ENCODE data around the gene STX18. TPM values are rescaled to one million over a fixed set of nuclear protein-coding genes. Genes with fewer than 3 reads are reported as not detected.

The STX18 gene
- total RNA-seq, 1 donor from 2014 or later, result 36.5 TPM

- Histone ChIP-seq H3K36me3 (no peaks in the 10 kb centered on the region), H3K27ac (no peak overlapping the region), H3K27me3 (ENCODE audit: low read depth) (no peaks in the 10 kb centered on the region), H3K9me3 (no peaks in the 10 kb centered on the region), H3K4me3 (no peak overlapping the region), H3K4me1 (no peaks in the 10 kb centered on the region)
- intact Hi-C loops (cut with DNase I), result no loop called here
- TF ChIP-seq CTCF (IDR thresholded peaks at IDR 0.05), result no peak
- DNase-seq (no peak), ATAC-seq (no peak)
These were observed 45.1 kb downstream of the STX18 start for GRCh38 chr4:4496592-4497372.

- DNase-seq (no peak), ATAC-seq (no peak)
- intact Hi-C loops (cut with DNase I), result no loop called here
- H3K27ac ChIP-seq, result no peak overlapping the region
- no peaks in the 10 kb centered on the region for H3K9me3 ChIP-seq
- H3K4me3 ChIP-seq, result no peak overlapping the region
- H3K27me3 ChIP-seq (ENCODE audit: low read depth), result no peaks in the 10 kb centered on the region
- TF ChIP-seq CTCF (IDR thresholded peaks at IDR 0.05), result no peak
- H3K36me3 ChIP-seq, result no peaks in the 10 kb centered on the region
- peaks cover 8% of the 10 kb centered on the region for H3K4me1 ChIP-seq
These were observed 47.0 kb downstream of the STX18 start for GRCh38 chr4:4494882-4495281.

GRCh38 chr4:4492161-4492847, 49.5 kb downstream of the STX18 start:
- no peaks in the 10 kb centered on the region for H3K27me3 ChIP-seq (ENCODE audit: low read depth)
- intact Hi-C loops (cut with DNase I), result no loop called here

GRCh38 chr4:4491396-4491893, 50.4 kb downstream of the STX18 start:
- H3K4me1 ChIP-seq, result peaks cover 8% of the 10 kb centered on the region
- H3K9me3 ChIP-seq, result no peaks in the 10 kb centered on the region
- H3K36me3 ChIP-seq, result no peaks in the 10 kb centered on the region
- DNase-seq (no peak), ATAC-seq (no peak)
- H3K27me3 ChIP-seq (ENCODE audit: low read depth), result no peaks in the 10 kb centered on the region
- no peak overlapping the region for H3K27ac ChIP-seq
- H3K4me3 ChIP-seq, result no peak overlapping the region
- TF ChIP-seq CTCF (IDR thresholded peaks at IDR 0.05), result no peak
- intact Hi-C loops (cut with DNase I), result no loop called here

More at GRCh38 chr4:4492161-4492847, 49.5 kb downstream of the STX18 start:
- no peaks in the 10 kb centered on the region for H3K36me3 ChIP-seq
- ATAC-seq (no peak), DNase-seq (no peak)
- H3K4me3 ChIP-seq, result peak overlapping the region; percentile 17
- H3K27ac ChIP-seq, result no peak overlapping the region
- peaks cover 8% of the 10 kb centered on the region for H3K4me1 ChIP-seq
- H3K9me3 ChIP-seq, result no peaks in the 10 kb centered on the region
- no peak for TF ChIP-seq CTCF (IDR thresholded peaks at IDR 0.05)

GRCh38 chr4:4490816-4491215, 51.0 kb downstream of the STX18 start:
- no peaks in the 10 kb centered on the region for H3K9me3 ChIP-seq
- no peaks in the 10 kb centered on the region for H3K27me3 ChIP-seq (ENCODE audit: low read depth)
- intact Hi-C loops (cut with DNase I), result no loop called here
- H3K27ac ChIP-seq, result no peak overlapping the region
- peaks cover 8% of the 10 kb centered on the region for H3K4me1 ChIP-seq
- no peak for DNase-seq
- H3K4me3 ChIP-seq, result no peak overlapping the region
- no peak for TF ChIP-seq CTCF (IDR thresholded peaks at IDR 0.05)
- ATAC-seq, result no peak
- no peaks in the 10 kb centered on the region for H3K36me3 ChIP-seq

Data from lower lobe of right lung (tissue), 2 donors.